Bronchial epithelial cell (primary cell): ENCODE results near the gene ECT2. TPM values are rescaled to one million over a fixed set of nuclear protein-coding genes. Genes with fewer than 3 reads are reported as not detected.
"Not testable (repeated sequence)": the region's sequence is repeated elsewhere in the genome, so short reads cannot be mapped to it uniquely, and the experiment has no call there.

ENCODE experiments used
- DNase-seq: peaks from one replicate; pipeline ENCODE4 v3.0.0-alpha.2; 2010; ENCODE audit warnings: low read depth
- FAIRE-seq: peaks from 2 replicates; lab custom pipeline; 2011; peaks lifted over from hg19 to GRCh38; lab: Jason Lieb, UNC
- H3K27me3 ChIP-seq: 2 replicates; pipeline ENCODE4 v1.5.1; 2011; ENCODE audit warnings: low read length; ENCODE audit not compliant: control insufficient read depth, insufficient read depth
- H3K36me3 ChIP-seq: 2 replicates; pipeline ENCODE4 v1.5.1; 2011; ENCODE audit warnings: low read length; ENCODE audit not compliant: control insufficient read depth, insufficient read depth
- H3K4me3 ChIP-seq: 2 replicates; pipeline ENCODE4 v1.5.1; 2011; ENCODE audit warnings: mild to moderate bottlenecking, low read depth, low read length, control low read depth
- total RNA-seq: library from RNA; depleted of rRNA; stranded (reverse); fragments of >200 nt; gene quantifications from 2 replicates; pipeline ENCODE4 v1.2.1, GENCODE V29; 2014
- TF ChIP-seq, protein P1 (sequence below): IDR thresholded peaks from 2 replicates; pipeline ENCODE4 v1.5.1; 2011; ENCODE audit warnings: mild to moderate bottlenecking, moderate library complexity, low read length, control low read depth, inconsistent platforms; ENCODE audit not compliant: insufficient read depth, severe bottlenecking

The ECT2 gene
- total RNA-seq, 1 donor from 2014 or later: 9.0 TPM

DNA sequence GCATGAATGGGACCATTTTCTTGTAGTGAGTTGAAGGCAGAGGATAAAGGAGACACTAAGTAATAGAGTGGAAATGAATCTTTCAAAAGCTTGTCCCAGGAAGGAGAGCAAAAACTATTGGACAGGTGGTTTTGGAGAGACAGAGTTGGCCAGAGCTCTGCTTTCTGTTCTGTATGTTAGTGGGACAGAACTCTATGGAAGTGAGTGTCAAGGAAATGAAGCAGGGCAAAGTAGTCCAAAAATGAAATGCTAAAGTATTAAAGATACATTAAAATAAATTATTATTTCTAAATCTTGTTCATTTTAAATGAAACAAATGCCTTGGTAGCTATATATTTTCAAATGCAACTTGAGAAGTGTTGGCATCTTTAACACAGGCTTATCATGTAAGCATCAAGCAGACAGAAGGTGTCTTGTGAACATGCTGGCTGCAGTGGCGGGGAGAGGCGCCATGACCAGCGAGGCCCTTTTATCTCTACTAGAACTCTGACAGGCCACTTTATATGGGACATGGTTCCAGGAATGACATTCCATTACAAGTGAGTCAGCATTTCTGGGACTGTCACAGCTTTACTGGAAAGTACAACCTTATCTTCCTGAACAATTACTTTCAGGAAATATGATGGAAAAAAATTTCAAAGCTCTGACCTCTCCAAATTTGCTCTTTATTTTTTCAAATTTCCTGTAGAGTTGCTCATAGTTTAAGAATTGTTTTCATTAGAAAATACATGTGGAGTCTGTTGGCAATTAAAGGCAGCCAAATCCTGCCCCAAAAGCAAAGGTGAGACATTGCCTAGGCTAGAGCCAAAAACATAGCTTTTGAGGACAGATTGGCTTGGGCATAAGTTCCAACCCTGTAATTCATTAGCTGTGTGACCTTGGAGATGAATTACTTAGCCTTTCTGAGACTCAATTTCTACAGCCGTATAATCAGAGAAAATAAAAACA, 106.5 kb downstream of the ECT2 start:
- Histone ChIP-seq H3K4me3 (no peak overlapping the region), H3K36me3 (no peaks in the 10 kb centered on the region), H3K27me3 (no peaks in the 10 kb centered on the region)
- FAIRE-seq (no peak), DNase-seq (no peak)
- TF ChIP-seq, protein P1, sequence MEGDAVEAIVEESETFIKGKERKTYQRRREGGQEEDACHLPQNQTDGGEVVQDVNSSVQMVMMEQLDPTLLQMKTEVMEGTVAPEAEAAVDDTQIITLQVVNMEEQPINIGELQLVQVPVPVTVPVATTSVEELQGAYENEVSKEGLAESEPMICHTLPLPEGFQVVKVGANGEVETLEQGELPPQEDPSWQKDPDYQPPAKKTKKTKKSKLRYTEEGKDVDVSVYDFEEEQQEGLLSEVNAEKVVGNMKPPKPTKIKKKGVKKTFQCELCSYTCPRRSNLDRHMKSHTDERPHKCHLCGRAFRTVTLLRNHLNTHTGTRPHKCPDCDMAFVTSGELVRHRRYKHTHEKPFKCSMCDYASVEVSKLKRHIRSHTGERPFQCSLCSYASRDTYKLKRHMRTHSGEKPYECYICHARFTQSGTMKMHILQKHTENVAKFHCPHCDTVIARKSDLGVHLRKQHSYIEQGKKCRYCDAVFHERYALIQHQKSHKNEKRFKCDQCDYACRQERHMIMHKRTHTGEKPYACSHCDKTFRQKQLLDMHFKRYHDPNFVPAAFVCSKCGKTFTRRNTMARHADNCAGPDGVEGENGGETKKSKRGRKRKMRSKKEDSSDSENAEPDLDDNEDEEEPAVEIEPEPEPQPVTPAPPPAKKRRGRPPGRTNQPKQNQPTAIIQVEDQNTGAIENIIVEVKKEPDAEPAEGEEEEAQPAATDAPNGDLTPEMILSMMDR: no peak

DNA sequence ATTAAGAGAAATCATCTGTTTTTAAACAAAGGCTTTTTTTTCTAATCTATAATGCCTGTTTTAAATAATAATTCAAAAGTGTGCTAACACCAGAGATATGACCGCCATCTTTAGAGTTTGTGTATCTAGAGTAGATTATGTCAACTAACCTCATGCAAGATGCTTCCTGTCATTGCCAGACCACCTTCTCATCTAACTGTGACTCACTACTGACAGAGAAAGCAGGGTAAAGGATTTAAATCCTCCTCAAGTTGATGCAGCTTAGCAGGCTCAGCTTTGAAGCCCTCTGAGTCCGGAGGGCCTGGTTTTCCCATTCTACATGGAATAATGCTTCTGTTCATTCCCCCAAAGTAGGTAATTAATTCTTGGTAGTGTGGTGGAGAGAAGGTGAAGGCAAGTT, 108.5 kb downstream of the ECT2 start:
- peak; percentile 7 for DNase-seq
- H3K36me3 ChIP-seq: no peaks in the 10 kb centered on the region
- TF ChIP-seq, protein P1: no peak
- no peaks in the 10 kb centered on the region for H3K27me3 ChIP-seq
- H3K4me3 ChIP-seq: no peak overlapping the region
- no peak for FAIRE-seq

GRCh38 chr3:172866726-172867350, 116.3 kb downstream of the ECT2 start:
- FAIRE-seq, H3K4me3 ChIP-seq, DNase-seq, H3K36me3 ChIP-seq, H3K27me3 ChIP-seq: not testable (repeated sequence)

- H3K27me3 ChIP-seq: no peaks in the 10 kb centered on the region
- DNase-seq (no peak), FAIRE-seq (no peak)
- H3K36me3 ChIP-seq: no peaks in the 10 kb centered on the region
- no peak overlapping the region for H3K4me3 ChIP-seq
- TF ChIP-seq, protein P1: no peak
These were observed 118.2 kb downstream of the ECT2 start for GRCh38 chr3:172868582-172869200.

GRCh38 chr3:172869368-172869771, 118.8 kb downstream of the ECT2 start:
- Histone ChIP-seq H3K27me3 (no peaks in the 10 kb centered on the region), H3K36me3 (no peaks in the 10 kb centered on the region), H3K4me3 (no peak overlapping the region)
- TF ChIP-seq, protein P1: no peak
- no peak for FAIRE-seq
- DNase-seq: peak; percentile 71
